Measurements from ENCODE around the gene DGKZ.
A peak's percentile ranks its signal among the peaks of the same experiment; 100 is the strongest.

The DGKZ gene

GRCh38 chr11:46339816-46340215 lies 7.4 kb upstream of the DGKZ start:
- no peak for DNase-seq (ENCODE audit: low spot score)
- no peak for TF ChIP-seq CTCF (IDR thresholded peaks at IDR 0.05; ENCODE audit: extremely low read depth, missing control alignments)

GRCh38 chr11:46341454-46341853 lies 5.8 kb upstream of the DGKZ start:
- no peak for DNase-seq (ENCODE audit: low spot score)
- TF ChIP-seq CTCF (IDR thresholded peaks at IDR 0.05; ENCODE audit: extremely low read depth, missing control alignments), result no peak

DNA sequence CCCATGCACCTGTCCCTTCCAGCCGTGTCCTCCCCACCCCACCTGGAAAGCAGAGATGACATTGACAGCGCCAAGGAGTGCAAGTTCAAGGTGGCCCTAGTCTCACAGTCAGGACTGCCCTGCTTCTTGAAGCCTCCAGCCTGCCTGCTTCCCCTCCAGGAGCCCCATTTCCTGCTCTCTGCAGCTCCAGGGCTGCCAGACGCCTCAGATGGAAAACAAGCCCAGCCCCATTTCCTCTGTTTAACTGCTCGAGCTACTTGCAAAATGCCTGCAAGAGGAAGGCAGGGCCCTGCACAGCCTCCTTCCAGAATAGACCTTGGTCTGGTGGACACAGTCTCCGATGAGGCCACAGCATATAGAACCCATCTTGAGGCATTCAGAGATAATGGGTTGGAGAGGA lies 5.0 kb upstream of the DGKZ start:
- no peak for DNase-seq (ENCODE audit: low spot score)
- TF ChIP-seq CTCF (IDR thresholded peaks at IDR 0.05; ENCODE audit: extremely low read depth, missing control alignments), result no peak

DNA sequence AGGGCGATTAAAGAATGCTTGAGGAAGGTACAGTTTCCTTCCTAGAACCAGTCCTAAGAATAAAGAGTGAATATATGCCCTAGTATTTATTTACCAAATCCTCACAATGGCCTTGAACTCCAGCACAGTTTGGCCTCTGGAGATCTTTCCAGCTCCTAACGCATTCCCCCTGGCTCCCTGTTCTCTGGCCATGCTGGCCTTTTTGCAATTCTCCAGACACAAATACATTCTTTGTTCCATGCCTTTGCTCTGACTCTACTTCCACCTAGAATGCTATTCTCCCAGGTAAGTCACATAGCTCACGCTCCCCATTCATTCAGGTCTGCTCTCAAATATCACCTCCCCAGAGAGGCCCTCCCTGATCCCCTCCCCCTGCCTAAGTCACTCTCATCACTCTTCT lies 3.7 kb upstream of the DGKZ start:
- TF ChIP-seq CTCF (IDR thresholded peaks at IDR 0.05; ENCODE audit: extremely low read depth, missing control alignments), result no peak
- no peak for DNase-seq (ENCODE audit: low spot score)

DNA sequence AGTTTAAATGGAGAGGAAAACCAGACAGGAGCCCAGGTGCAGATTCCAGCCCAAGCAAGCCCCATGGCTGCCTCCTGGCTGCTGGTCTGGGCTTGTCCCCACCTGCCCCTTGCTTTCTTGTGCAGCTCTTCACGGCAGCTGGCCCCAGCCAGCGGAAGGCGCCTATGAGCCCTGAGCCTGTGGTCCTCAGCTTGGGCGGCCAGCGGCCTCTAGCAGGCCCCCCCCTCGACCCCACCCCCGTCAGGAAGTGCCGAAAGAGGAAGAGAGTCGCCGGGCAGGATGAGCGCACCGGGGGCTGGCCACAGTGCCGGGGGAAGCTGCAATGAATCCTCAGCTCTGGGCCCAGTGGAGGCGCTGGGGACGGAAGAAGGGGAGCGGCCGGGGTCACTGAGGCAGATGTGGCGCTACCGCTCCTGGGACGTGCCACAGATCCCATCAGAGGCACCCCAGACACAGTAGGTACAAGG lies 2.1 kb upstream of the DGKZ start:
- no peak for TF ChIP-seq CTCF (IDR thresholded peaks at IDR 0.05; ENCODE audit: extremely low read depth, missing control alignments)
- DNase-seq (ENCODE audit: low spot score), result peak; percentile 76

GRCh38 chr11:46345881-46346484 lies 1.3 kb upstream of the DGKZ start:
- no peak for DNase-seq (ENCODE audit: low spot score)
- TF ChIP-seq CTCF (IDR thresholded peaks at IDR 0.05; ENCODE audit: extremely low read depth, missing control alignments), result no peak

- TF ChIP-seq CTCF (IDR thresholded peaks at IDR 0.05; ENCODE audit: extremely low read depth, missing control alignments), result no peak
- no peak for DNase-seq (ENCODE audit: low spot score)
Observed at GRCh38 chr11:46347637-46348311, 511 bp downstream of the DGKZ start.

Measured in GM20000 (cell line).